HG02943 (cell line): ENCODE measurements around the gene NPAS2.

Experiments used
- ATAC-seq: cut with Tn5 transposase; IDR thresholded peaks from one replicate; pipeline ENCODE4 v1.9.1; 2021; ENCODE audit warnings: mild to moderate bottlenecking, low read depth, moderate library complexity; ENCODE audit not compliant: unreplicated experiment

The NPAS2 gene

GRCh38 chr2:100876231-100876860 lies 56.4 kb downstream of the NPAS2 start:
- no peak for ATAC-seq

GRCh38 chr2:100877555-100877954 lies 57.6 kb downstream of the NPAS2 start:
- no peak for ATAC-seq

GRCh38 chr2:100878000-100878791 lies 58.3 kb downstream of the NPAS2 start:
- no peak for ATAC-seq

DNA sequence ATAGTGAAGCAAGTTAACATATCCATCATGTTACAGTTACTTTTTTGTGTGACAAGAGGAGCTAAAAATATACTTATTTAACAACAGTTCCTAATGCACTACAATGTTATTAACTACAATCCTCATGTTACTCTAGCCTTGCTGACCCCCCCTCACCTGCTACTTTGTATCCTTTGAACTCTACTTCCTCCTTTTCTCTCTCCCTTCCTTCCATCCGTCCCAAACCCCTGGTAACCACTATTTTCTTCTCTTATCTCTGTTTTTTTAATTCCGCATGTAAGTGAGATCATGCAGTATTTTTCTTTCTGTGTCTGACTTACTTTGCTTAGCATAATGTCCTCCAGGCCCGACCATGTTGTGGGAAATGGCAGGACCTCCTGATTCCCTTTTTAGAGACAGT lies 59.4 kb downstream of the NPAS2 start:
- ATAC-seq: no peak

- ATAC-seq: no peak
These were observed 60.1 kb downstream of the NPAS2 start for GRCh38 chr2:100880036-100880435.

DNA sequence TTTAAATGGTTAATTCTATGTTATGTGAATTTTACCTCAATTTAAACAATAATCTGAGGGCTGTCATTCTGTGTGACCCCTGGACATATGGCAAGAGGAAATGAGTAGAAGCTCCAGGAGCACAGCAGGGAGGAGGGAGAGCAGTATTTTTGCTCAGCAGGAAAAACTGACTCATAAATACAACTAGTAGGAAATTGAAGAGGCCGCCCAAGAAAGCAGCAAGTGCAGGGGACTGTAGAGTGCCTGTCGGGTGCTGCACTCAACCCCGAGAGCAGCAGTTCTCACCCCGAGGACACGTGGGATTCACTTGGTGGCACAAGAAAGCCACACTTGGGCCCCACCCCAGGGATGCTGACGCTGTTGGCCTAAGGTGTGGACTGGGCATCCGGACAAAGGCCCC lies 60.8 kb downstream of the NPAS2 start:
- ATAC-seq: no peak

- ATAC-seq: no peak
These were observed 63.0 kb downstream of the NPAS2 start for GRCh38 chr2:100882645-100883613.

GRCh38 chr2:100884145-100884621 lies 64.2 kb downstream of the NPAS2 start:
- ATAC-seq: no peak

DNA sequence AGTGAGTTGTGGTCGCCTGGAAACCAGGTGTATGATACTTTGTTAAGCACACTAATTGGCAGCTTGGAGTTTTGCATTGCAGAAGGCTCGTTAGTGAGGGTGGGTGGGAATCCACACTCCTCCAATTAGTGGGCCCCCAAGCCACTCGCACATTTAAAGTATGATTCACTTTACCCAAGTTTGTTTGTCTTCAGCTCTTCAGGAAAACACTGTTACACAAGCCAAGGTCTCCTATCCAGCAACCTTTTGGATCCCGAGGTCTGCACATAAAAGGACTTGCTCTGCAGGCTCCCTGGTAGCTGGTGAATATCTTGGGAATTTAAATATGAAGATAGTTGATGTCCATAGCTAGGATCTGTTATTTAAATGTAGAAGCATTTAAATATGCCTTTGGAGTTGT lies 66.1 kb downstream of the NPAS2 start:
- no peak for ATAC-seq

- no peak for ATAC-seq
These were observed 67.2 kb downstream of the NPAS2 start for GRCh38 chr2:100887039-100887578.

- no peak for ATAC-seq
These were observed 68.0 kb downstream of the NPAS2 start for GRCh38 chr2:100887713-100888495.

DNA sequence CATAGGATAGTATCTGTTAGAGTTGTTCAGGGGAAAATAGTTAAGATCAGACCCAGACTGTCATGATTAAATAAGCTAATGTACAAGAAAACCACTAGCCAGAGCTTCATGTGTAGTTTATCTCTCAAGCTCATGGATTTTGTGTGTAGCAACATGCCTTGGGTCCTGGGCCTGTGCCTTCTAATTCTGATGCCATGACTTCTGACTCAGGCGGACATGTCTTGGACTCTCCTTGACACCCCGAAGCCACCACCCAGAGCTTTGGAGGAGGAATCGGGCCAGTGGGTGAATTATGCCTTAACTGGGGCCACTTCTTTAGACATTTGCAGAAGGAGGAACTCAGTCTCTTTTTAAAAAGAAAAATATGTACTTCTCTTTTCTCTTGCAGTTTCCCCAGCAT lies 68.7 kb downstream of the NPAS2 start:
- no peak for ATAC-seq

DNA sequence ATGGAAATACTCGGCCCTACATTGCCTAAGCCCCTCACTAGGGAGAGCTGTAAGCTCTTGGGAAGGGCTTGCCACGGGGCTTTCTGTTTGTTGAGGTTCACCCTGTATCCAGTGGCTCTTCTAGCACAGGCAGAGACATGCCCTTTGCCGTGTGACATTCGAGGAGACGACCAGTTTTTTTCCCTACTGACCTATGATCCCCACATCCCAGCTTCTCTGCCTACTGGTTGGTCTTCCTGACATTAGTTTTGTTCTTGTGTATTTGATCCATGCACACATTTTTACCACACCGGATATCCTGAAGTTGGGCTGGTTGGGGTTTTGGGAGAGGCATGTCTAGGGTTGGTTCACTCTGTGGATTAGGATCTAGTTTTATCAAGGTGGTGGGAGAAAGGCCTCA lies 69.3 kb downstream of the NPAS2 start:
- ATAC-seq: no peak

GRCh38 chr2:100891906-100892642 lies 72.1 kb downstream of the NPAS2 start:
- no peak for ATAC-seq

DNA sequence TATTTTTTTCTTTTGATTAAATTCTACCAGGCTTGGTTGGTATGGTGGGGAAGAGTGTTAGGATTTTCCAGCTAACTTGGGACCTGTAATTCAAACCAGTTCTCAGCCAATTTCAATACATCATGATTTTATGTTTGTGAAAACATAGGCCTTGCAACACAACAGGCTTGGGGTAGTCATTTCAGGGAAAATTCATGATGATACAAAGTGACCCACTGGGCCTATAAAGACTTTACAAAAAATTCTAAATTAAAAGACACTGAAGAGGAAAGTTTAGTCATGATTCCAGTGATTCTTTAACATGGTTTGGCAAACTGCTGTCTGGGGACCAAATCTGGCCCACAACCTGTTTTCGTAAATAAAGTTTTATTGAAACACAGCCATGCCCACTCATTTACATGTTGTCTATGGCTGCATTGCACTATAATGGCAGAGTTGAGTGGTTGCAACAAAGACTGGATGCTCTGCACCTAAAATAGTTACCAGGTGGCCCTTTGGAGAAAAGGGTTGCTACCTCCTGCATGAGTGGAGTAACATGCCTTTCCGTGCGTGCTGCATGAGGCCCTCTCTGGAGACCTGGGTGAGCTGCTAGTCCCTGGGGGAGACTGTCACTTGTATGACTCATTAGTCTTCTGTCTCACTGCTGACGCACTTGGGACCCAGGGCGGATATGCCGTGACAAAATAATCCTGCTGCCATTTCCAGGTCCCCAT lies 73.6 kb downstream of the NPAS2 start:
- no peak for ATAC-seq

- no peak for ATAC-seq
These were observed 74.3 kb downstream of the NPAS2 start for GRCh38 chr2:100894105-100894795.

DNA sequence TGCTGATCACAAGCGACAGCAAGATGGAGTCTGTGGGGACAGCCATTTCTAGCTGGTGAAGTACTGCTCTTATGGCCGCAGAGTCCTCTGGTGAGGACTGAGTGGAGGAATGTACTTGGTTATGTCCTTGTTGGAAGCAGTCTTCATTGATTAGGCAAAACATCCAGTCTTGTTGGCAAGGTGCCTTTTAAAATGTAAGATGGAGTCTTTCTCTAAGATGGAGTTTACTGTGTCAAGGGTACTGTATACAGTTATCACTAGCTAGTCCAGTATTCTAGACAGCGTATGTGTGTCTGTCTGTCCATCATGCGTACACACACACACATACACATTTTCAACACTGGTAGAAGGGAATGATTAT lies 74.8 kb downstream of the NPAS2 start:
- ATAC-seq: no peak

DNA sequence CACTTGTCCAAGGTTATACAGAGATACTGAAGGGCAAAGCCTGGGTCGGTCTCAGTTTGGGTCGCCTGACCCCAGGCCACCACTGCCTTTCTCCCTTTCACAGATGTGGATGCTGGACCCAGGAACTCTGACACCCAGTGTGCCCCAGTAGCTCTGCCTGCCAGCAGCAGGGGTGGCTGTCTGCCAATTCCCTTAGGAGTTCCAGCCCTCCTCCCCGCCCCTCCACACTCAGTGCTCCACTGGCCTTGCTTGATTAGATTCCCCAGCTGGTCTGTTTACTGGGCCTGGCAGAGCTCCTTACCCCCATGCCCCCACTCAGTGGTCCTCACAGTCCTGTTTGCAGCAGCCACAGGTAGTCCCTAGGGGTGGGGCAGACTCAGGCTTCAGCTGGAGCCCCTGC lies 75.5 kb downstream of the NPAS2 start:
- no peak for ATAC-seq
